Measurements from ENCODE around the gene NXF1.
A peak's percentile ranks its signal among the peaks of the same experiment; 100 is the strongest.

Gene NXF1

GRCh38 chr11:62805076-62805892, at the start of gene NXF1:
TSS of gene NXF1 (minus strand) at chr11:62805440. CDS start at chr11:62805356, 84 bp downstream.
- Histone ChIP-seq H3K4me1 (ENCODE audit: control insufficient read depth, insufficient read depth, low read length) (no peaks in the 10 kb centered on the region), H3K9me3 (ENCODE audit: control insufficient read depth, insufficient read depth, low read depth, low read length) (no peaks in the 10 kb centered on the region), H3K27ac (ENCODE audit: extremely low read depth, low read depth, low read length) (peak within 1 kb of the TSS; percentile 63), H3K4me3 (ENCODE audit: low read depth, low read length) (peak within 1 kb of the TSS; percentile 84), H3K36me3 (ENCODE audit: control insufficient read depth in 2 of 2, insufficient read depth in 1 of 2, low read length in 2 of 2) (peaks cover 17 to 39% of the 10 kb centered on the region in 2 experiments)
- ChIA-PET CTCF (no interaction called here), POLR2A (interaction anchor here (0.6 to 3.5 kb wide), 19 partner anchors 7 to 161 kb away, joined by 3 to 25 read pairs (median 6); partner anchors contain the start of genes C11orf98, CSKMT, HNRNPUL2 and POLR2G)
- TF ChIP-seq ZNF184 (tag by site-specific recombination; IDR thresholded peaks at IDR 0.05) (peak; percentile 29; the same call in 1 of the 2 replicates), ZNF510 (tag by site-specific recombination; IDR thresholded peaks at IDR 0.05; ENCODE audit: insufficient replicate concordance) (no peak), ZNF114 (tag by site-specific recombination; IDR thresholded peaks at IDR 0.05) (no peak), KLF9 (tag by site-specific recombination; IDR thresholded peaks at IDR 0.05; ENCODE audit: low read depth) (peak; percentile 73), ZNF624 (tag by site-specific recombination; IDR thresholded peaks at IDR 0.05) (no peak), ZNF10 (tag by site-specific recombination; IDR thresholded peaks at IDR 0.05) (no peak), ZXDB (tag by site-specific recombination; IDR thresholded peaks at IDR 0.05) (peak; percentile 62), ZBTB20 (tag by site-specific recombination; IDR thresholded peaks at IDR 0.05) (peak; percentile 44; the same call in 1 of the 2 replicates), ZBTB7A (tag by site-specific recombination; IDR thresholded peaks at IDR 0.05; ENCODE audit: low read depth) (no peak), YY2 (tag by site-specific recombination; IDR thresholded peaks at IDR 0.05) (peak; percentile 80), GLIS2 (tag by site-specific recombination; IDR thresholded peaks at IDR 0.05) (peak; percentile 48), ZNF514 (tag by site-specific recombination; IDR thresholded peaks at IDR 0.05) (no peak), HOXA7 (CRISPR knock-in tag; IDR thresholded peaks at IDR 0.05; ENCODE audit: borderline replicate concordance) (no peak), ZNF157 (tag by site-specific recombination; IDR thresholded peaks at IDR 0.05) (no peak), ZNF302 (tag by site-specific recombination; IDR thresholded peaks at IDR 0.05; ENCODE audit: low read depth) (no peak), ZNF433 (tag by site-specific recombination; IDR thresholded peaks at IDR 0.05; ENCODE audit: low read depth) (no peak), PRDM2 (tag by site-specific recombination; IDR thresholded peaks at IDR 0.05; ENCODE audit: borderline replicate concordance) (no peak), ZBTB48 (tag by site-specific recombination; IDR thresholded peaks at IDR 0.05) (peak; percentile 86)
- TF ChIP-seq, protein P1, sequence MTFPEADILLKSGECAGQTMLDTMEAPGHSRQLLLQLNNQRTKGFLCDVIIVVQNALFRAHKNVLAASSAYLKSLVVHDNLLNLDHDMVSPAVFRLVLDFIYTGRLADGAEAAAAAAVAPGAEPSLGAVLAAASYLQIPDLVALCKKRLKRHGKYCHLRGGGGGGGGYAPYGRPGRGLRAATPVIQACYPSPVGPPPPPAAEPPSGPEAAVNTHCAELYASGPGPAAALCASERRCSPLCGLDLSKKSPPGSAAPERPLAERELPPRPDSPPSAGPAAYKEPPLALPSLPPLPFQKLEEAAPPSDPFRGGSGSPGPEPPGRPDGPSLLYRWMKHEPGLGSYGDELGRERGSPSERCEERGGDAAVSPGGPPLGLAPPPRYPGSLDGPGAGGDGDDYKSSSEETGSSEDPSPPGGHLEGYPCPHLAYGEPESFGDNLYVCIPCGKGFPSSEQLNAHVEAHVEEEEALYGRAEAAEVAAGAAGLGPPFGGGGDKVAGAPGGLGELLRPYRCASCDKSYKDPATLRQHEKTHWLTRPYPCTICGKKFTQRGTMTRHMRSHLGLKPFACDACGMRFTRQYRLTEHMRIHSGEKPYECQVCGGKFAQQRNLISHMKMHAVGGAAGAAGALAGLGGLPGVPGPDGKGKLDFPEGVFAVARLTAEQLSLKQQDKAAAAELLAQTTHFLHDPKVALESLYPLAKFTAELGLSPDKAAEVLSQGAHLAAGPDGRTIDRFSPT (tag by site-specific recombination; IDR thresholded peaks at IDR 0.05) = no peak
- TF ChIP-seq, protein P2, sequence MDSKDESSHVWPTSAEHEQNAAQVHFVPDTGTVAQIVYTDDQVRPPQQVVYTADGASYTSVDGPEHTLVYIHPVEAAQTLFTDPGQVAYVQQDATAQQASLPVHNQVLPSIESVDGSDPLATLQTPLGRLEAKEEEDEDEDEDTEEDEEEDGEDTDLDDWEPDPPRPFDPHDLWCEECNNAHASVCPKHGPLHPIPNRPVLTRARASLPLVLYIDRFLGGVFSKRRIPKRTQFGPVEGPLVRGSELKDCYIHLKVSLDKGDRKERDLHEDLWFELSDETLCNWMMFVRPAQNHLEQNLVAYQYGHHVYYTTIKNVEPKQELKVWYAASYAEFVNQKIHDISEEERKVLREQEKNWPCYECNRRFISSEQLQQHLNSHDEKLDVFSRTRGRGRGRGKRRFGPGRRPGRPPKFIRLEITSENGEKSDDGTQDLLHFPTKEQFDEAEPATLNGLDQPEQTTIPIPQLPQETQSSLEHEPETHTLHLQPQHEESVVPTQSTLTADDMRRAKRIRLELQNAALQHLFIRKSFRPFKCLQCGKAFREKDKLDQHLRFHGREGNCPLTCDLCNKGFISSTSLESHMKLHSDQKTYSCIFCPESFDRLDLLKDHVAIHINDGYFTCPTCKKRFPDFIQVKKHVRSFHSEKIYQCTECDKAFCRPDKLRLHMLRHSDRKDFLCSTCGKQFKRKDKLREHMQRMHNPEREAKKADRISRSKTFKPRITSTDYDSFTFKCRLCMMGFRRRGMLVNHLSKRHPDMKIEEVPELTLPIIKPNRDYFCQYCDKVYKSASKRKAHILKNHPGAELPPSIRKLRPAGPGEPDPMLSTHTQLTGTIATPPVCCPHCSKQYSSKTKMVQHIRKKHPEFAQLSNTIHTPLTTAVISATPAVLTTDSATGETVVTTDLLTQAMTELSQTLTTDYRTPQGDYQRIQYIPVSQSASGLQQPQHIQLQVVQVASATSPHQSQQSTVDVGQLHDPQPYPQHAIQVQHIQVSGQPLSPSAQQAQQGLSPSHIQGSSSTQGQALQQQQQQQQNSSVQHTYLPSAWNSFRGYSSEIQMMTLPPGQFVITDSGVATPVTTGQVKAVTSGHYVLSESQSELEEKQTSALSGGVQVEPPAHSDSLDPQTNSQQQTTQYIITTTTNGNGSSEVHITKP (tag by site-specific recombination; IDR thresholded peaks at IDR 0.05) = peak; percentile 28; the same call in 1 of the 2 replicates

Data from HEK293 (cell line).